HG03342 (cell line): ENCODE measurements around the gene FRK.
"Not testable (repeated sequence)": the region's sequence is repeated elsewhere in the genome, so short reads cannot be mapped to it uniquely, and the experiment has no call there.

Experiments used
- ATAC-seq: cut with Tn5 transposase; IDR thresholded peaks from one replicate; pipeline ENCODE4 v1.9.1; 2021; ENCODE audit warnings: mild to moderate bottlenecking, moderate library complexity; ENCODE audit not compliant: unreplicated experiment

The FRK gene

DNA sequence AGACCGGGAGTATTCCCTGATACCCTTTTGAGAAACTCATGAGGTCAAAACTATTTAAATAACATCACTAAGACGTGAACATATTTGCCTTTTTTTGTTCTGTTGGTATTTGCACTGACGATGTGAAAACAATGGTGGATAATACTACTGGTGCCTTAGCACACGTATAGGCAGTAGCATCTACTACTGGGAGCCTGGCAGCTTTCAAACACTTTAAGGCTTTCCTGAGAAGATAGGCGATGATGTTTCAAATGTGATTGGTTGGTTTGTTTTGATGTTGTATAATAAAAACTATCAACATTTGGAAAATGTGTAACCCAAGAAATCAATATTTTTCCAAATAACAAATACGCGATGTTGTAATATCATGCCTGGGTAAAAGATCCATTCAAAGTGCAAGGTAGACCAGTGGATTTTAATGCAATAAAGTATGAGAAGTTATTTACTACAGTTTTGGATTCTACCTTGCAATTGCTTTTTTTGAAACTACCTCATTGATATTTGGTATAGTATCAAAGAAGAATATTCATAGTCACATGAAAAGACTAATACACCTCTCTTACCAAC, 166.2 kb downstream of the FRK start:
- ATAC-seq = no peak

- ATAC-seq = no peak
These were observed 168.9 kb downstream of the FRK start for GRCh38 chr6:115891750-115892149.

DNA sequence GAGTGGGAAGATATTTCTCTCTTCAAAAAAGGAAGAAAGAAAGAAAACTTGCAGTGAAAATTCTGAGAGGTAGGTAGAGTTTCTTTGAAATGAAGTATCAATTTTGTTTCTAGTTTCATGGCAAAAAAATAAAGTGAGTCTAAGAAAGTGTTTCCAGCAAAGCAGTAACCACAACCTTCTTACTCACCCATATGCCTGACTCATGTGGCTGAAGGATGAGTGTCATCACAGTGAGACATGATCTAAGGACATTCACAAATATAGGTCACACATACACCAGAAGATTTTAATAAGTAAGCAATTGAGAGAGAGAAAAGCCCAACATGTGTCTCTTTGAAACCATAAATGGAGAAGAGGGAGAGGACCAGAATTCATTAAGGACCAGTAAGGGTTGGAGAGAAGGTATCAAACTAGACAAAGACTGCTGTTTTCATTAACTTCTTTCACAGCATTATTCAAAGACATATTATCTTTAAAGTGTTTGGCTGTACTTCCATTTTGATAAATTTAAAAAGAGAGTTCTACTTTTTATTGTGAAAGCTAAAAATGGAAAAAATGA, 169.5 kb downstream of the FRK start:
- ATAC-seq = peak; percentile 99

GRCh38 chr6:115890238-115890637, 170.5 kb downstream of the FRK start:
- no peak for ATAC-seq

- ATAC-seq = not testable (repeated sequence)
These were observed 171.8 kb downstream of the FRK start for GRCh38 chr6:115888687-115889470.

GRCh38 chr6:115887891-115888290, 172.8 kb downstream of the FRK start:
- no peak for ATAC-seq

DNA sequence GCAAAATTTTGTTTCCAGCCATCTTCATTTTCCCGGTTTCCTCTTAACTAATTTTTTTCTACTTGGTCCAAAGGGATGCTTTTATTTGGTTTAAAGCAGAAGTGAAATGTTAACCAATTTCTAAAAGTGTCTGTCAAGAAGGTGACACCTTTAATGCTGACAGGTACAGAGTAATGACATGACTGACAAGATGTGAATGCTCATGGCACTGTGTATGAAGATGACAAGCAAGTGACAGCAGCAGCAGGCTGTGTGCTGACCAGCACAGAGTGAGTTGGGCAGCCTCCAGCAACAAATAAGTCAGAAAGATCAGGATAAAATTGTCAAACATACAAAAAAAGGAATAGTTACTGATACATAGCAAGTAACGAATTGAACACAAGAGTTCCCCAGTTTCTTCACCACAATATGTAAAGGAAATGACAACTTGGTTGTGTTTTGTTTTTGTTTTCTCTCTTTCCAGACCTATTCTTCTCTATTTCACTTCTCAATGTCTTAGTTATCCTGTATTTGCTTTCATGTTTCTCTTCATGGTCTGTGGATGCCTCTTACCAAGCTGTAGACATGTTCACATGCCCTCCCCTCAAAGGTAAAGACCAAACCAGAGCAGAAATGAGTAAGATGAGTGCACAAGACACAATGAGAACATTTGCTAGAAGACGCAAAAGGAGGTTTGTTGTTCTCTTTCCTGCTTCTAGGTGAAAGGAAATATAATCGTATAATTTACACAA, 174.9 kb downstream of the FRK start:
- peak; percentile 62 for ATAC-seq

- ATAC-seq = no peak
These were observed 177.9 kb downstream of the FRK start for GRCh38 chr6:115882771-115883170.

GRCh38 chr6:115882174-115882573, 178.5 kb downstream of the FRK start:
- ATAC-seq = no peak
